Suprapubic skin (tissue), 4 donors: ENCODE measurements around the gene INPP4B. TPM values are rescaled to one million over a fixed set of nuclear protein-coding genes. Genes with fewer than 3 reads are reported as not detected.

Source experiments
- DNase-seq, 2 donors: peaks; one replicate each; pipeline ENCODE4 v3.0.0-alpha.2; 2019; ENCODE audit warnings: low spot score in 2 of 2
- H3K27ac ChIP-seq: fragments of 200-600 bp; sonication (generic); one replicate; pipeline ENCODE4 v1.5.1; 2019
- H3K27me3 ChIP-seq: fragments of 200-600 bp; sonication (generic); one replicate; pipeline ENCODE4 v1.5.1; 2019
- H3K36me3 ChIP-seq: fragments of 200-600 bp; sonication (generic); one replicate; pipeline ENCODE4 v1.5.1; 2019
- H3K4me1 ChIP-seq: fragments of 200-600 bp; sonication (generic); one replicate; pipeline ENCODE4 v1.5.1; 2019
- H3K4me3 ChIP-seq: fragments of 200-600 bp; sonication (generic); one replicate; pipeline ENCODE4 v1.5.1; 2019; ENCODE audit warnings: mild to moderate bottlenecking
- H3K9me3 ChIP-seq: fragments of 200-600 bp; sonication (generic); one replicate; pipeline ENCODE4 v1.5.1; 2019
- EP300 ChIP-seq: sonication (generic); formaldehyde crosslinking; IDR thresholded peaks from one replicate; pipeline ENCODE4 v1.6.1; 2017; ENCODE audit warnings: antibody characterized with exemption
- POLR2A ChIP-seq, 2 donors: fragments of 450-650 bp; IDR thresholded peaks; one replicate each; pipeline ENCODE4 v1.6.1; 2017; ENCODE audit warnings: antibody characterized with exemption in 2 of 2, mild to moderate bottlenecking in 2 of 2, moderate library complexity in 2 of 2
- POLR2AphosphoS5 ChIP-seq, 3 donors: sonication (generic); formaldehyde crosslinking; IDR thresholded peaks; one replicate each; pipeline ENCODE4 v1.6.1; 2017; ENCODE audit warnings: antibody characterized with exemption in 3 of 3
- WGBS: methylation state at CpG from one replicate; pipeline ENCODE4 v1.1.5; 2018; 5-methylcytosine and 5-hydroxymethylcytosine counted together
- total RNA-seq, 4 donors: library from RNA; depleted of rRNA; stranded (reverse); fragments of >200 nt; gene quantifications; one replicate each; pipeline ENCODE4 v1.1.0, GENCODE V29; 2016
- TF ChIP-seq, protein P1 (sequence below), 2 donors: fragments of 200-600 bp in 1 of 2; fragments of 450-650 bp in 1 of 2; sonication (generic) in 1 of 2; IDR thresholded peaks; one replicate each; pipeline ENCODE4 v1.5.1; 2016 to 2019; ENCODE audit warnings: antibody characterized with exemption in 2 of 2, mild to moderate bottlenecking in 1 of 2, moderate library complexity in 1 of 2

The INPP4B gene
- total RNA-seq, 4 donors from 2014 or later: 12.4 to 27.4 (median 17.4) TPM

DNA sequence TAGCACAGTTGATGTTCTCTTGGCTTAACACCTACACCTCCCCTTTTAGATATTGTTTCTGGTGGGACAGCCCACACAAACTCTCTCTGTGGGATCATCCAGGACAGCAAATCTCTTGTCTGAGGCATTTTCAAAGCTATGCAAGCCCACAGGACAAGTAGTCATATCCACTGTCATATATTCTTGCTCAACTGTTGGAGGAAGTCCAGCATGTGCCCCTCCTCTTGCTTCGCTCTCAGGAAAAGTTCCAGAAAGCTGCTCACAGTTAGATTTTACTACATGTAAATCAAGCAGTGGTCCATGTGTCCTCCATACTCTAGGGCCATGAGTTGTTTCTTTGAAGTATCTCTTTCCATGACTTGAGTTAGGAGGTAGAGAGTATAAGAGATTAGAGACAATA, 260.7 kb downstream of the INPP4B start:
- Histone ChIP-seq H3K4me3 (no peak overlapping the region), H3K36me3 (no peaks in the 10 kb centered on the region), H3K27me3 (no peaks in the 10 kb centered on the region), H3K27ac (no peak overlapping the region), H3K4me1 (no peaks in the 10 kb centered on the region), H3K9me3 (no peaks in the 10 kb centered on the region)
- TF ChIP-seq, protein P1, sequence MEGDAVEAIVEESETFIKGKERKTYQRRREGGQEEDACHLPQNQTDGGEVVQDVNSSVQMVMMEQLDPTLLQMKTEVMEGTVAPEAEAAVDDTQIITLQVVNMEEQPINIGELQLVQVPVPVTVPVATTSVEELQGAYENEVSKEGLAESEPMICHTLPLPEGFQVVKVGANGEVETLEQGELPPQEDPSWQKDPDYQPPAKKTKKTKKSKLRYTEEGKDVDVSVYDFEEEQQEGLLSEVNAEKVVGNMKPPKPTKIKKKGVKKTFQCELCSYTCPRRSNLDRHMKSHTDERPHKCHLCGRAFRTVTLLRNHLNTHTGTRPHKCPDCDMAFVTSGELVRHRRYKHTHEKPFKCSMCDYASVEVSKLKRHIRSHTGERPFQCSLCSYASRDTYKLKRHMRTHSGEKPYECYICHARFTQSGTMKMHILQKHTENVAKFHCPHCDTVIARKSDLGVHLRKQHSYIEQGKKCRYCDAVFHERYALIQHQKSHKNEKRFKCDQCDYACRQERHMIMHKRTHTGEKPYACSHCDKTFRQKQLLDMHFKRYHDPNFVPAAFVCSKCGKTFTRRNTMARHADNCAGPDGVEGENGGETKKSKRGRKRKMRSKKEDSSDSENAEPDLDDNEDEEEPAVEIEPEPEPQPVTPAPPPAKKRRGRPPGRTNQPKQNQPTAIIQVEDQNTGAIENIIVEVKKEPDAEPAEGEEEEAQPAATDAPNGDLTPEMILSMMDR (IDR thresholded peaks at IDR 0.05): no peak
- TF ChIP-seq EP300 (no peak), POLR2AphosphoS5 (IDR thresholded peaks at IDR 0.05) (no peak), POLR2A (IDR thresholded peaks at IDR 0.05) (no peak)
- WGBS: 79% methylated on average over 1 of the region's 1 CpG
- no peak for DNase-seq

DNA sequence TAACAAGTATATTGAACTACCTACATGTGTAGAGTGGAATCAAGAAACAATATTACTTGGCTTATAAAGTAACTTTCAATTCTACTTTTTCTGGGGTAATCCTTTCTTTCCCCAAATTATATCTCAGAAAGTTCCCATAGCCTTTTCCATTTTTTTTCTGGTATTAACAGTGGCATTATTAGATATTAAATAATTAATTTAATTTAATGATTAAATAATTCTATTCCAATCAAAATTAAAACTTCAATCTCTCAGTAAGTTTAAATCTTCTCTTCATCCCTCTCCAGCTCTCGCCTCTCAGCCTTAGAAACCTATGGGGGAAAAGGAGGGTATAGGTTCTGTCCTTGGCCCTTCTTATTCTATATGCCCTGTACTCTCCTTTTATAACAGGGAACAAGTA, 262.4 kb downstream of the INPP4B start:
- H3K4me1 ChIP-seq: no peaks in the 10 kb centered on the region
- no peaks in the 10 kb centered on the region for H3K9me3 ChIP-seq
- WGBS: 97% methylated on average over 1 of the region's 1 CpG
- no peaks in the 10 kb centered on the region for H3K27me3 ChIP-seq
- TF ChIP-seq POLR2A (IDR thresholded peaks at IDR 0.05) (no peak), EP300 (no peak), POLR2AphosphoS5 (IDR thresholded peaks at IDR 0.05) (no peak)
- TF ChIP-seq, protein P1 (IDR thresholded peaks at IDR 0.05): no peak
- no peak for DNase-seq
- no peaks in the 10 kb centered on the region for H3K36me3 ChIP-seq
- H3K27ac ChIP-seq: no peak overlapping the region
- H3K4me3 ChIP-seq: no peak overlapping the region

DNA sequence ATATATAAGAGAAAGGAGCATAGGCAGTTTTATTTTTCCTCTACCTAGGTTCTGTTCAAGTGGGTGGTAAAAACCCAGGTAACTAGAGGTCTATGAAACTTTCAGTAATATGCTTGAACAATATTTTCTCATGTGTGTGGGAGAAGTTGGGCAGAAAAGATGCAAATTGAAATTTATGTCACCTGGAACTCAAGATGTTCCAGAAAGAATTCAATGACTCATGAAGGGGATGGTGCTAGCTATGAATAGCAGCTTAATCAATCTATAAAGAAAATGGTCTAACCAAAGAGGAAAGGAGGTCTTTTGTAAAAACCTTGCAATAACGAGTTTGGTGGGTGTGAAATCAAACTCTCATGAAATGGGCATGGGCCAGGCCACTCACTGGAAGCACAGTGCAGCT, 263.8 kb downstream of the INPP4B start:
- H3K4me1 ChIP-seq: no peaks in the 10 kb centered on the region
- 65% methylated on average over 1 of the region's 1 CpG for WGBS
- H3K9me3 ChIP-seq: no peaks in the 10 kb centered on the region
- H3K36me3 ChIP-seq: no peaks in the 10 kb centered on the region
- no peak for TF ChIP-seq POLR2A (IDR thresholded peaks at IDR 0.05)
- TF ChIP-seq, protein P1 (IDR thresholded peaks at IDR 0.05): no peak
- no peak for TF ChIP-seq POLR2AphosphoS5 (IDR thresholded peaks at IDR 0.05)
- TF ChIP-seq EP300: no peak
- H3K4me3 ChIP-seq: no peak overlapping the region
- no peaks in the 10 kb centered on the region for H3K27me3 ChIP-seq
- no peak overlapping the region for H3K27ac ChIP-seq
- DNase-seq: no peak

DNA sequence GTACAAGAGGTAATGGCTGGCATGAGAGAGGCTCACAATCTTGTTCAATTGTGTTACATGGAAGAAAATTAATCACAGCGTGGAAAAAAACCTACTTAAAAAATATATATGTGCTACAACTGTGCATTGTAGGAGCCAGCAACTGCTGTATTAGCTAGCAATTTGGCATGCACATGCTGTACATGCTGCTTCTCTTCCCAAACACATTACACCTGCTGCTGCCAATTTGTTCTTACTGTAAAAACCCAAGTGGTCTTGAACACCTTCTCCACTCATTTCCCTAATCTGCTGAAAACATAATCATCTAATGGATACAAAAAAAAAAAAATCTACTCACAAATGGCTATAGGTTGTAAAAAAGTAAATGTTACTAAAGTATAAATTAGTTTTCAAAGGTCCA, 264.2 kb downstream of the INPP4B start:
- no peak overlapping the region for H3K27ac ChIP-seq
- no peaks in the 10 kb centered on the region for H3K4me1 ChIP-seq
- no peaks in the 10 kb centered on the region for H3K9me3 ChIP-seq
- WGBS: 88% methylated on average over 1 of the region's 1 CpG
- DNase-seq: no peak
- H3K27me3 ChIP-seq: no peaks in the 10 kb centered on the region
- H3K36me3 ChIP-seq: no peaks in the 10 kb centered on the region
- no peak overlapping the region for H3K4me3 ChIP-seq
- TF ChIP-seq, protein P1 (IDR thresholded peaks at IDR 0.05): no peak
- TF ChIP-seq POLR2AphosphoS5 (IDR thresholded peaks at IDR 0.05) (no peak), EP300 (no peak), POLR2A (IDR thresholded peaks at IDR 0.05) (no peak)

DNA sequence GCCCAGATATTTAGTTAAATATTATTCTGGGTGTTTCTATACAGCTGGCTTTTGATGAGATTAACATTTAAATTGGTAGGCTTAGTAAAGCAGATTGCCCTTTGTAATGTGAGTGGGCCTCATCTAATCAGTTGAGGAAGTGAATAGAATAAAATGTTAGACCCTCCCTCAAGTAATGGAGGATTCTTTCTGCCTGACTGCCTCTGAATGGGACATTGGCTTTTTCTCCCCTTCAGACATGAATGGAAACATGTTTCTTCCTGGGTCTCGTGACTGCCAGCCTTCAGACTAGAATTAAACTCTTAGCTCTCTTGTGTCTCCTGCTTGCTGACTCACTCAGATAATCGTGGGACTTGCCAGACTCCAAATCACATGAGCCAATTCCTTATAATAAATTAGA, 266.7 kb downstream of the INPP4B start:
- Histone ChIP-seq H3K36me3 (no peaks in the 10 kb centered on the region), H3K27me3 (no peaks in the 10 kb centered on the region), H3K9me3 (no peaks in the 10 kb centered on the region), H3K4me1 (no peaks in the 10 kb centered on the region), H3K4me3 (no peak overlapping the region), H3K27ac (no peak overlapping the region)
- TF ChIP-seq, protein P1 (IDR thresholded peaks at IDR 0.05): no peak
- TF ChIP-seq POLR2AphosphoS5 (IDR thresholded peaks at IDR 0.05) (no peak), POLR2A (IDR thresholded peaks at IDR 0.05) (no peak)
- 51% methylated on average over 2 of the region's 2 CpGs for WGBS
- no peak for DNase-seq
